ENCODE data around the gene ABAT.

ABAT gene

DNA sequence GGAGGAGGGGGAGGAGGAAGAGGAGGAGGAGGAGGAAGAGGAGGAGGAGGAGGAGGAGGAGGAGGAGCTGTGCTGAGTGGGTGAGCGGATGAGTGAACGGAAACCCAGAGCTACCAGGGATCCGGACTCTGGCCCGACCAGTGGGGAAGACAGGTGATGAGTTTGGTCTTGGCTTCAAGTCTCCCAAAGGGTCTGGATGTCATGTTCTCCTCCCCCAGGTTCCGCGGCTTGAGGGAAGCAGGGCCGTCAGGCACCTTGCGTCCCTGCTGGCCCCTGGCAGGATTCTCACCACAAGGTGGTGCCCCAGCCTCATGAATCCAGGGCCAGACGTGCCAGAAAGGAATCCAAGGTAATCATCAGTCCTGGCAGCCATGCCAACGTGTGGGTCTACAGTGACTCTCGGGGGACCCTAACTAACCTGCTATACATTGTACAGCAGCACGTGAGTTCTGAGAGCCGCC, 13.5 kb upstream of the ABAT start:
- ATAC-seq (replicated peaks; ENCODE audit: extremely low read depth, poor library complexity, severe bottlenecking) (no peak), DNase-seq (ENCODE audit: low spot score in 2 of 2) (no peak)
- no peaks in the 10 kb centered on the region for H3K9me3 Mint-ChIP-seq
- H3K4me3 Mint-ChIP-seq, result no peak overlapping the region
- H3K27ac Mint-ChIP-seq (ENCODE audit: low read depth), result no peak overlapping the region
- H3K4me1 Mint-ChIP-seq, result no peaks in the 10 kb centered on the region
- no peaks in the 10 kb centered on the region for H3K27me3 Mint-ChIP-seq
- peaks cover 8% of the 10 kb centered on the region for H3K36me3 Mint-ChIP-seq (ENCODE audit: insufficient read depth)

DNA sequence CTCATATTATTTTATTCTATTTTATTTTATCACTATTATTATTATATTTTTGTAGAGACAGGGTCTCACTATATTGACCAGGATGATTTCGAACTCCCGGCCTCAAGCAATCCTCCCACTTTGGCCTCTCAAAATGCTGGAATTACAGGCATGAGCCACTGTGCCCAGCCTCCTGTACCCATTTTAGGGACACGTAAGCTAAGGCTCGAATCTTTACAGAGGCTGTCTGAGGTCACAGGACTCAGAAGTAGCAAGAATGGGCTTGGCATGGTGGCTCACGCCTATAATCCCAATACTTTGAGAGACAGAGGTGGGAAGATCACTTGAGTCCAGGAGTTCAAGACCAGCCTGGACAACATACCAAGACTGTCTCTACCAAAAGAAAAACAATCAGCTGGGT, 12.7 kb upstream of the ABAT start:
- DNase-seq (ENCODE audit: low spot score in 2 of 2), result no peak
- no peak for ATAC-seq (replicated peaks; ENCODE audit: extremely low read depth, poor library complexity, severe bottlenecking)
- Mint-ChIP-seq H3K36me3 (ENCODE audit: insufficient read depth) (peaks cover 8% of the 10 kb centered on the region), H3K9me3 (no peaks in the 10 kb centered on the region), H3K27me3 (no peaks in the 10 kb centered on the region), H3K27ac (ENCODE audit: low read depth) (no peak overlapping the region), H3K4me3 (no peak overlapping the region), H3K4me1 (no peaks in the 10 kb centered on the region)

DNA sequence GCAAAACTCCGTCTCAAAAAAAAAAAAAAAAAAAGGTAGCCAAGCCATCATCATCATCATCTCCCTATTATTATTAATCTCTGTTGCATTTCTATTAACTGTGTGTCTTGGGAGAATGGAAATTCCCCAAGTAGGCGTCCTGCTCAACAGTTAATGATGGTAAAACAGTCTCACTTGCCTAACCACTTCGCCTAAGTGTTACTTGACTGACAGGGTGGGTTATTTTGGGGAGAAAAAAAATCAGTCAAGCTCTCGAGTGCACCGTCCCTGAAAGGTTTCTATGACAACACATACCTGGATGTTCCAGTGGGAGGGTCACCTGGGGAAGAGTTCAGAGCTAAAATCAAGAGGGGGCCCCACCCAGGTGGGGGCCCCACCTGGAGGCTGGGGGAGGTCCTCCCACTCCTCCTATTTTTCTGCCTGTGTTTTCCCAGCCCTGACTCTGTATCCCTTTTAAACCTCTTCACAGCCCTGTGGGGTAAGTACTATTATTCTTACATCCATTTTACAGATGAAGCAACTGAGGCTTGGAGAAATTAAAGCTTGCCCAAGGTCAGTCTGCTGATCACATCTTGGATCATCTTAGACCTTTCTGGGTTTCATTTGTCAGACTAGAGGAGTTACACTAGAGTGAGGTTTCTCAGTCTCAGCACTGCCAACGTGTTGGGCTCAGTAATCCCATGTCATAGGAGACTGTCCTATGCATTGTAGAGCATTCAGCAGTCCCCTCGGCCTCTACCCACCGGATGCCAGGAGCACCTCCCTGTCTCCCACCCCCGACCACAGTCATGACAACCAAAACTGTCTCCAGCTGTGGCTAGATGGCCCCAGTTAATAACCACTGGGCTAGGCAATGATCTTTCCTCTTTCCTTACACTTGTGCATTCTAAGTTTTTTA, 11.0 kb upstream of the ABAT start:
- peak in 1 of 2 donors; percentile 20 for DNase-seq (ENCODE audit: low spot score in 2 of 2)
- Mint-ChIP-seq H3K27ac (ENCODE audit: low read depth) (peak overlapping the region; percentile 19), H3K27me3 (no peaks in the 10 kb centered on the region), H3K4me3 (no peak overlapping the region), H3K36me3 (ENCODE audit: insufficient read depth) (peaks cover 11% of the 10 kb centered on the region), H3K4me1 (no peaks in the 10 kb centered on the region), H3K9me3 (no peaks in the 10 kb centered on the region)
- ATAC-seq (replicated peaks; ENCODE audit: extremely low read depth, poor library complexity, severe bottlenecking), result peak; percentile 78

DNA sequence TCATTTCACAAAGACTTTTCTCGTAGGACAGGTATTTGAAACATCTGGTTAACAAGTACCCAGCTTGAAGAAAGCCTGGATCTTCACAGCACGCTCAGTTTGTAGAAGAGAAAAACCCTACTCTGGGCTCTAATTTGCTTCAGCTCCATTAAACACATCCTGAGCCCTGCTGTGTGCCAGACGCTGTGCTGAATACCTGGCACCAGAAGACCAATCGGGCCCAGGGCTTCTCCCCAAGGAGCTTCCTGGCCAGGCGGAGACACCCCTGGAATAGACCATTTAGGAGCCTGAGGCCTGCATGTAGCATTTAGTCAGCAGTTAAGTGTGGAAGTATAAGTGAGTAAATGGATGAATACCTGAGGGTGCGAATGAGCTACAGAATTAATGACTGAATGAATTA, 8.9 kb upstream of the ABAT start:
- ATAC-seq (replicated peaks; ENCODE audit: extremely low read depth, poor library complexity, severe bottlenecking), result no peak
- Mint-ChIP-seq H3K27me3 (no peaks in the 10 kb centered on the region), H3K27ac (ENCODE audit: low read depth) (no peak overlapping the region), H3K4me3 (no peak overlapping the region), H3K36me3 (ENCODE audit: insufficient read depth) (peaks cover 13% of the 10 kb centered on the region), H3K4me1 (no peaks in the 10 kb centered on the region), H3K9me3 (no peaks in the 10 kb centered on the region)
- DNase-seq (ENCODE audit: low spot score in 2 of 2), result no peak

DNA sequence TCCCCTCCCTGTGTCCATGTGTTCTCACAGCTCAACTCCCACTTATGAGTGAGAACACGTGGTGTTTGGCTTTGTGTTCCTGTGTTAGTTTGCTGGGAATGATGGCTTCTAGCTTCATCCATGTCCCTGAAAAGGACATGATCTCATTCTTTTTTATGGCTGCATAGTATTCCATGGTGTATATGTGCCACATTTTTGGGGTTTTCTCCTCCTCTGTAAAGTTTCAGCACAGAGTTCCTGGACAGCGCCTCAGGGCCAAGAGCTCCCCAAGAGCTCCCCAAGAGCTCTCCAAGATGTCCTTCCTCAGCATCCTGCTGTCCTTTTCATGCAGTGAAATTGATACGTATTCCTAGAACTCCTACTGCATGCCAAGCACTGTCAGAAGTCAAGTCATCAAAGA, 6.9 kb upstream of the ABAT start:
- Mint-ChIP-seq H3K36me3 (ENCODE audit: insufficient read depth) (peaks cover 13% of the 10 kb centered on the region), H3K4me3 (no peak overlapping the region), H3K27me3 (no peaks in the 10 kb centered on the region), H3K27ac (ENCODE audit: low read depth) (no peak overlapping the region), H3K4me1 (no peaks in the 10 kb centered on the region), H3K9me3 (no peaks in the 10 kb centered on the region)
- no peak for ATAC-seq (replicated peaks; ENCODE audit: extremely low read depth, poor library complexity, severe bottlenecking)
- DNase-seq (ENCODE audit: low spot score in 2 of 2), result no peak

DNA sequence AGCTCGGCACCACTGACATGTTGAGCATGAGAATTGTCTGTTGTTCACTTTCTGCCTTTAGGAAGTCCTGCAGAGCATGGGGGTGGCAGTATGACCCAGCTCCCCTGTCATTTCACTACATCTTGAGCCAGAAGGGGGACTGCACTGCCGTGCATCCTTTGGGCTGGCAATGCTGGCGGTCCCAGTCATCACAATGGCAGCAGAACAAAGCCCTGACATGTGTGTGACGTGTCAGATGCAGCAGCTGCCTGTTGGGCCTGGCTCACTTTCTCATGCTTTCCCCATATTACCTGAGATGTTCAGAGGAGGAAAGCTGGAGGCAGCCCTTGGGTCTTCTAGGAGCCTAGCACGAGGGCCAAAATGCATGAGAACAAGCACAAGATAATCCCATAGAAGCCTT, 6.3 kb upstream of the ABAT start:
- H3K36me3 Mint-ChIP-seq (ENCODE audit: insufficient read depth), result peaks cover 13% of the 10 kb centered on the region
- H3K27me3 Mint-ChIP-seq, result no peaks in the 10 kb centered on the region
- H3K9me3 Mint-ChIP-seq, result no peaks in the 10 kb centered on the region
- ATAC-seq (replicated peaks; ENCODE audit: extremely low read depth, poor library complexity, severe bottlenecking) (no peak), DNase-seq (ENCODE audit: low spot score in 2 of 2) (no peak)
- no peak overlapping the region for H3K27ac Mint-ChIP-seq (ENCODE audit: low read depth)
- H3K4me1 Mint-ChIP-seq, result no peaks in the 10 kb centered on the region
- no peak overlapping the region for H3K4me3 Mint-ChIP-seq

DNA sequence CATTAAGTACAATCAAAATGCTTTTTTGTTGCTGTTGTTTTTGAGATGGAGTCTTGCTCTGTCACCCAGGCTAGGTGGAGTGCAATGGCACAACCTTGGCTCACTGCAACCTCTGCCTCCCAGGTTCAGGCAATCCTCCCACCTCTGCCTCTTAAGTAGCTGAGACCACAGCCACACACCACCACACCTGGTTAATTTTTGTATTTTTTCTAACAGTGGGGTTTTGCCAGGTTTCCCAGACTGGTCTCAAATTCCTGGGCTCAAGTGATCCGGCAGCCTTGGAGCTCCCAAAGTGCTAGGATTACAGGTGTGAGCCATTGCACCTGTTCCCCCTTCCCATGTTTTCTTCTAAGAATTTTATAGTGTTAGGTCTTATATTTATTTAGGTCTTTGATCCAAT, 4.9 kb upstream of the ABAT start:
- no peaks in the 10 kb centered on the region for H3K27me3 Mint-ChIP-seq

DNA sequence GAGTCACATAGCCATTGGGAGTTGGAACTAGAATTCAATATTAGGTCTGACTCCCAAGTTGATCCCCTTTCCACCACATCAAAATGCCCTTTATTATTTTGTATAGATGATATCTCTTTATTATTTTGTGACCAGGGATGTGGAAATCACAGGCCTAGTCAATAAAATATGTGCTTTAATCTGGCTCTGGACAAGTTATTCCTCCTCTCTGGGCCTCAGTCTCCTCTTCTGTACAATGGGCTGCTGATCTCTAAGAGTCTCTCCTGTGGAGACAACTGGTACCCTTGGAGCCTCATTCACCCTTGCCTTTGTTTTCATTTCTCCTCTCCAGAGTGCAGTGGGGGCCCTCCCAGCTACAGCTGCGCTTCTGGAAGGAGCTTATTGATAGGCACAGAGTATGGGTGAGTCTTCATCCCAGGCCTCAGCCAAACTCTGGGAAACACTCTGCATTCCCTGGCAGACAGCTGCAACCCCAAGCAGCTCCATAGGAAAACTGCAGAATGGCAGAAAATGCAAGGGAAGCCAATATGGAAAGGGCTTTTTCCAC, 4.3 kb upstream of the ABAT start:
- Mint-ChIP-seq H3K9me3 (no peaks in the 10 kb centered on the region), H3K27ac (ENCODE audit: low read depth) (no peak overlapping the region), H3K4me3 (no peak overlapping the region), H3K36me3 (ENCODE audit: insufficient read depth) (peaks cover 12% of the 10 kb centered on the region), H3K27me3 (no peaks in the 10 kb centered on the region), H3K4me1 (peaks cover 9% of the 10 kb centered on the region)
- ATAC-seq (replicated peaks; ENCODE audit: extremely low read depth, poor library complexity, severe bottlenecking) (no peak), DNase-seq (ENCODE audit: low spot score in 2 of 2) (no peak)

More for the DNA sequence above, 4.9 kb upstream of the ABAT start:
- no peak for ATAC-seq (replicated peaks; ENCODE audit: extremely low read depth, poor library complexity, severe bottlenecking)
- no peak overlapping the region for H3K27ac Mint-ChIP-seq (ENCODE audit: low read depth)
- no peak overlapping the region for H3K4me3 Mint-ChIP-seq
- H3K36me3 Mint-ChIP-seq (ENCODE audit: insufficient read depth), result peaks cover 11% of the 10 kb centered on the region
- DNase-seq (ENCODE audit: low spot score in 2 of 2), result no peak
- no peaks in the 10 kb centered on the region for H3K9me3 Mint-ChIP-seq
- H3K4me1 Mint-ChIP-seq, result peaks cover 5% of the 10 kb centered on the region

DNA sequence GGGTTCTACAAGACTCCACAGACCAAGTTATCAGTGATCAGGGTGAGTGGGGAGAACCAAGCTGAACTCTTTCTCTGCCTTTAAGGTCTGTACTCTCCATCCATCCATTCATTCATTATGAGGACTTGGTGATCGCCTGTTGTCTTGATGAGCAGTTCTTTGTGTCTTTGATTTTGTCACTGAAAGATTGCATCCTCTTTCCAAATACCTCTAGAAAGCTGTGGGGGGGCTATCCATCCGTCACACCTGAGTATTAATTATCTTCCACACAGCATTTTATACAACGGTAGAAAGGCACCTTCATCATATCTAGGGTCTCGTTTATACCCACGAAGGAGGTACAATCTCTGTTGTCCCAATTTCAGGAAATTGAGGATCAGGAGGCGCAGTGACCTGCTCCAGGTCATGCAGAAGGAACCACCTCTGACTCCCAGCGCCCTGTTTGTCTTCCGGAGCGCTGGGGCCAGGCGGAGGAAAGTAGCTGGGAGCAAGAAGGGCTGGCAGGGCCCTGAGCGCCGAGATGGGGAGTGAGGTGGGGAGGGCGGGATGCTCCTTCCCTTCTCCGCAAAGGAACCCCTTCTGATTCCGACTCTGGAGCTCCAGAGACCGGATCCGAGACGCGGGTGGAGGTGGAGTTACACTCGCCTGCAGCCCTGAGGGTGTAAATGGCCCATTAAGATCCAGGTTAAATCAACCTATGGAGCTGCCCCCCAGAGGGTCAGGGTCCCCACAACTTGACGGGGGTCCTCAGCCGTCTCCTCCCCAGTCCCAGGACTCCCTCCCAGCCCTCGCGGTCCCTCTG, 605 bp upstream of the ABAT start:
- Mint-ChIP-seq H3K9me3 (no peaks in the 10 kb centered on the region), H3K27me3 (no peaks in the 10 kb centered on the region), H3K4me3 (peak overlapping the region; percentile 90), H3K36me3 (ENCODE audit: insufficient read depth) (peaks cover 8% of the 10 kb centered on the region), H3K4me1 (peaks cover 21% of the 10 kb centered on the region), H3K27ac (ENCODE audit: low read depth) (peak overlapping the region; percentile 70)
- ATAC-seq (replicated peaks; ENCODE audit: extremely low read depth, poor library complexity, severe bottlenecking), result peak; percentile 26
- DNase-seq (ENCODE audit: low spot score in 2 of 2), result no peak

DNA sequence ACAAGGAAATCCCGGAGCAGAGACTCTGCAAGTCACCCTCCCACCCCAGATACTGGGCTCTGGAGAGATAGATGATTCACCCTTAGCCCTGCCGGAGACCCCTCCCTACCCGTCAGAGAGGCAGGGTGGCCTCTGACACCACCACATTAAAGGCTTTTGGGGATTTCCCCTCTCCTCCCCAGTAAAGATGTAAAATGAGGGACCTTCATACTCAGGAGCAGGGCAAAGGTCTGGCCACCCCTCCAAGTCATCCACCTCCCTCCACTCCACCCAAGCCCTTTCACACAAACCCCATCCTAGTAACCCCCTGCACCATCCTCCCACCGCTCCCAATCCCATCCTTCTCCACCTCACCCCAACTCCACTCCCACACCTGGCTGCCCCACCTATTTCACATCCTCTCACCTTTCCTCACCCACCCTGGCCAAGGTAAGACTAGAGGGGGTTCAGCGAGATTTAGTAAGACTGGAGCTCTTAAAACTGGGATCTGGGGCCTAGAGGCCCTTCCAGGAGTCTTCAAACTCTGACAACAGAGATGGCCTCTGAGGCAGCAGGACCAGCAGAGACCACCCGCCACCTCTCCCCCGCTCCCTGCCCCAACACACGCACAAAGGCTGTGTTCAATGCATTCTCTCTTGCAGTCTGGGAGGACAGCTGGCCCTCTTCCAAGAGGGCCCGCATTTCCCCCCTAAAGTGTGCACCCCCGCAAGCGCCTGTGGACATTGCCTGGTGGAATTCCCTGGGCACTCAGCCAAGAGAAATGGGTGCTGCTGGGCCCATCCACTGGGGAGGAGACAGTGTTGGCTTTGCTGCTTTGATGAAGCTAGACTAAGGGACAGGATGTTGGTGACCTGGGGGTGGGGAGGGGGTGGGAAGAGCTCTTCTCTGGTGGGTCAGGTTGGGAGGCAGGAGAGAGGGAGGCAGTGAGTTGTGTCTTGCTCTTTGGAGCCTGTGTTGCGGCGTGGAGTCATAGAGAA, 1.1 kb downstream of the ABAT start:
- peak overlapping the region; percentile 70 for H3K27ac Mint-ChIP-seq (ENCODE audit: low read depth)
- ATAC-seq (replicated peaks; ENCODE audit: extremely low read depth, poor library complexity, severe bottlenecking) (peak; percentile 47), DNase-seq (ENCODE audit: low spot score in 2 of 2) (peak in 1 of 2 donors; percentile 15)
- H3K27me3 Mint-ChIP-seq, result no peaks in the 10 kb centered on the region
- H3K36me3 Mint-ChIP-seq (ENCODE audit: insufficient read depth), result peaks cover 6% of the 10 kb centered on the region
- H3K9me3 Mint-ChIP-seq, result peaks cover 6% of the 10 kb centered on the region
- peak overlapping the region; percentile 90 for H3K4me3 Mint-ChIP-seq
- peaks cover 29% of the 10 kb centered on the region for H3K4me1 Mint-ChIP-seq

DNA sequence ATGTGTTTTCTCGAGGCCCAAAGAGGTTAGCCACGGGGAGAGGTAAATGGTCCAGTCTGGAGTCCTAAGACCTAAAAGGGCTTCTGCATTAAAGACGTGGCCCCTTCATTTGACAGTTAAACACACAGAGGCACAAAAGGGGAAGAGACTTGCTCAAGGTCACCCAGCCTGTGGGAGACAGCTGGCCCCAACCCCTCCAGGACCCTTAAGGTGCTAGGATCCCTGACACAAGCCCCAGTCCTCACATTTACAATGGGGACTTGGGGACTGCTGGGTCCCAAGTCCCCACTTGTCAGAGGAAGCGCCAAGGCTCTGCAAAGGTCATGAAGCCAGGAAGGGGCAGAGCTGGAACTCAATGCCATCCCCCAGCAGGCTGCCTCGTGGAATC, 1.7 kb downstream of the ABAT start:
- peaks cover 6% of the 10 kb centered on the region for H3K9me3 Mint-ChIP-seq
- H3K36me3 Mint-ChIP-seq (ENCODE audit: insufficient read depth), result peaks cover 6% of the 10 kb centered on the region
- no peak overlapping the region for H3K27ac Mint-ChIP-seq (ENCODE audit: low read depth)
- DNase-seq (ENCODE audit: low spot score in 2 of 2) (no peak), ATAC-seq (replicated peaks; ENCODE audit: extremely low read depth, poor library complexity, severe bottlenecking) (no peak)
- peak overlapping the region; percentile 90 for H3K4me3 Mint-ChIP-seq
- H3K4me1 Mint-ChIP-seq, result peaks cover 30% of the 10 kb centered on the region
- H3K27me3 Mint-ChIP-seq, result no peaks in the 10 kb centered on the region
